CMK (cell line): ENCODE results near the gene EIF4ENIF1.
"Not testable (repeated sequence)": the region's sequence is repeated elsewhere in the genome, so short reads cannot be mapped to it uniquely, and the experiment has no call there.

Experiments used
- DNase-seq: peaks from one replicate; pipeline ENCODE4 v3.0.0-alpha.2; 2010; ENCODE audit warnings: low read depth

Gene EIF4ENIF1

GRCh38 chr22:31441652-31442051, 48.0 kb downstream of the EIF4ENIF1 start:
- no peak for DNase-seq

GRCh38 chr22:31440681-31441080, 49.0 kb downstream of the EIF4ENIF1 start:
- no peak for DNase-seq

- no peak for DNase-seq
Observed at GRCh38 chr22:31439808-31440207, 49.8 kb downstream of the EIF4ENIF1 start.

- no peak for DNase-seq
Observed at GRCh38 chr22:31436132-31436531, 53.5 kb downstream of the EIF4ENIF1 start.

- no peak for DNase-seq
Observed at GRCh38 chr22:31431950-31432349, 57.7 kb downstream of the EIF4ENIF1 start.

- DNase-seq = no peak
Observed at GRCh38 chr22:31425331-31426050, 64.2 kb downstream of the EIF4ENIF1 start.

GRCh38 chr22:31402350-31402749, 87.3 kb downstream of the EIF4ENIF1 start:
- DNase-seq = not testable (repeated sequence)

GRCh38 chr22:31400023-31400397, 89.6 kb downstream of the EIF4ENIF1 start:
- DNase-seq = no peak

GRCh38 chr22:31399211-31400022, 90.2 kb downstream of the EIF4ENIF1 start, which contains the start of gene DRG1:
DRG1 (plus strand) TSS chr22:31399604; CDS start chr22:31399684, 80 bp downstream.
- DNase-seq = peak; percentile 94

- no peak for DNase-seq
Observed at GRCh38 chr22:31398231-31398630, 91.4 kb downstream of the EIF4ENIF1 start.

- DNase-seq = no peak
Observed at GRCh38 chr22:31394326-31394725, 95.3 kb downstream of the EIF4ENIF1 start.

- DNase-seq = no peak
Observed at GRCh38 chr22:31393893-31394292, 95.7 kb downstream of the EIF4ENIF1 start.
